Dedifferentiated amniotic fluid mesenchymal stem cell (primary cell): ENCODE results near the gene STUM.
"Not testable (repeated sequence)": the region's sequence is repeated elsewhere in the genome, so short reads cannot be mapped to it uniquely, and the experiment has no call there.

Experiments
- DNase-seq: peaks from one replicate; pipeline ENCODE4 v3.0.0-alpha.2; 2016; ENCODE audit errors: extremely low spot score

The STUM gene

DNA sequence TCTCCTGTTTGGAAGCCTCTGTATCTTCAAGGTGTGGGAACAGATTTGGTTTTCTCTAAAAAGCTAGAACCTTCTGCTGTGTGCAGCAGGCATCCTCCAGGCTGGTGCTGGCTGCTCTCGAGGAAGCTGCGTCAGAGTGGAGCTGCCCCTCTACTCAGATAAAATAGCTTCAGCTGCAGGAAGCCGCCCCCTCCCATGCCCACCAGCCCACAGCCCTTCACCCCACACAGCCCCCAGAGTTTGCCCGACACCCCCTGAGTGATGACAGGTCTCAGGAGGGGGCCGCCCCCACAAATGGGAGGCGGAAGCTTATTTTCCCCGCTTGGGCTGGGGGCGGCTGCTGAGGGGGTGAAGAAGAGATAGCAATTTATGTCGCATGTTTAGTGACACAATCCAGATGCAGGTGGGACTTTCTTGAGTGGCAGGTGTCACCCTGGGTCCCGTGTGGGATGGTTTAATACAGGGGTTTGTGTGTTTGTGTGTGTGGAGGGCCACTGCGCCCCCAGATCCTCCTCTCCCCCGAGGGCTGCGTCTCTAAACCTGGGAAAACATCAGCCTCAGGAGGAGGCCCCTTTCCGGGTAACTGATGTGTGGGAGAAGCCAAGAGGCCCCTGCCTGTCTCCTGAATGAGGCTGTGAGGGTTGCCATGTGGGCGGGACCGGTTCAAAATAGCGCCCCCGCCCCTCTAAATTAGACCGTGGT, 55.4 kb downstream of the STUM start:
- no peak for DNase-seq

- DNase-seq, result no peak
Measured at GRCh38 chr1:226604560-226605317, 56.2 kb downstream of the STUM start.

GRCh38 chr1:226605318-226605950, 56.9 kb downstream of the STUM start:
- DNase-seq, result no peak

DNA sequence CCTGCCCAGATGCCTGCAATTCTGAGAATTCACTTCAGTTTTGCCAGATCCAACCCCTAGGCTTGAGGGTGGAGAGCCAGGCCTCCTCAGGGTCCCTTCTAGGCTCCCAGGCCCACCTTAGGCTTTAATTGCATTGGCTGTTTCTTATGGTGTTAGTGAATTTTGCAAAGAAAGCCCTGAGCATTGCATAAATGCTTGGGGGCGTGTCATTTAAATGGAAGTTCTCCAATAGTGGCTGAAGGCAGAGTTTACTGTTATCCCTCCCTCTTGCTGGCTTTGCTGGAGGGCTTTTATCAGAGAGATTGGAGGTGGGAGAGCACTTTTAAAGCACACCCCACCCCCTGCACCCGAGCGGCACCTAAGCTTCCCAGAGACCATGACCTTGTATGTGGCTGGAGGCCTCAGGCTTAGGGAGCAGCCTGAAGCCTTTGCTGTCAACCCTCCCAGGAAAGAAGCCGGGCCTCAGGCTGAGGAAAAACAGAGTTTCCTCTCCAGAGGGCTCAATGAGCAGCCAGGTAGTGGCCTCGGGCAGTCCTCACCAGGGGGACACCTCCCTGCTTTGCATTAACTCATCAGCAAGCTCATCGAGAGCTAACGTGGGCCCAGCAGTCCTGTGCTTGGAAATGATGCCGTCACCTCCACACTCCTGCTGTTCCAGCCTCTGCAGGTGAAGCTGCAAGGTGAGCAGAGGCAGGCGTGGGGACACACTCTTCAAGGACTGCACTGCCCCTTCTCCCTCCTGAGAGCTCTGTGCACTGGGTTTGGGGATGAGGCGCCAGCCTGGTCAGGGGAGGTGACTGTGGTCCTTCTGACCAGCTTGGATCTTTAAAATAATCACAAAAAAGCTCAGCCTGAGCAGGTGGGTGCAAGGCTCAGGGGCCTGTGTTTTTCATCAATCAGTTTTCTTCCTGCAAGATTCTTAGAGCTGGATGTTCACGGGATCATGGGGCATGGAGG, 58.0 kb downstream of the STUM start:
- no peak for DNase-seq

DNA sequence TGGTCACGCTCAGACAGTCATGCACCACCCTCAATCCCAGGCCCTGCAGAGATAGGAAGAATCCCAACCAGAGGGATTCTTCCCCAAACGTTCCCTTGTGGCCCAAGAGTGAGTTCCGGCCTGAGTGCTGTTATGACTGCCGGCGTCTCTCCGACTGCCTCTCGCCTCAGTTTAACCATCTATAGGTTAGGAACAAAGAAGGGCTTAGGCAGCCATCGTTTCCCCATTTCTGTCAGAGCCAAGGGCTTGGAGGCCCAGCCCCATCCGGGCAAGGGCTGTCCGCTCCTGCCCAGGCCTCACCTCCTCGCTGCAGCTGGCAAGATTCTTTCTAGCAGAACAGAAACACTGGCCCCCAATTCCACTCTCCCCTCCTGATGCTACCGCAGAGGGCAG, 58.7 kb downstream of the STUM start:
- no peak for DNase-seq

DNA sequence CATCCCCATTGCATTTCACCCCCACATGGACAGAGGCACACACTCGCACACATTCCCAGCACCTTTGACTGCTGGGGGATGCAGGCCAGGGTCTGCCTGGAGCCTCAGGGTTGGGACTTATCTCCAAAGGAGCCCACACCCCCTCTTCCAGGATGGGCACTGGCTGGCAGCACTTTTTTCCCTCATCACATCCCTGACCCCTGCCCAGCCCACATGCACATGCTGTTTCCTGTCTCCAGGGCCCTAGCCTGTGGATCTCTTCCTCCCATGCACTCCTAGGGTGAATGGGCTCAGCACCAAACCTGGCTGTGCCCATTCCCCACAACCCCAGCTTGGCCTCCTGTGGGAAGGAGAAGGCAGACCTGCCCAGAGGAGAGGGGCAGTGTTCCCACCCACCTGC, 59.3 kb downstream of the STUM start:
- DNase-seq, result no peak

GRCh38 chr1:226608699-226609505, 60.3 kb downstream of the STUM start:
- no peak for DNase-seq

DNA sequence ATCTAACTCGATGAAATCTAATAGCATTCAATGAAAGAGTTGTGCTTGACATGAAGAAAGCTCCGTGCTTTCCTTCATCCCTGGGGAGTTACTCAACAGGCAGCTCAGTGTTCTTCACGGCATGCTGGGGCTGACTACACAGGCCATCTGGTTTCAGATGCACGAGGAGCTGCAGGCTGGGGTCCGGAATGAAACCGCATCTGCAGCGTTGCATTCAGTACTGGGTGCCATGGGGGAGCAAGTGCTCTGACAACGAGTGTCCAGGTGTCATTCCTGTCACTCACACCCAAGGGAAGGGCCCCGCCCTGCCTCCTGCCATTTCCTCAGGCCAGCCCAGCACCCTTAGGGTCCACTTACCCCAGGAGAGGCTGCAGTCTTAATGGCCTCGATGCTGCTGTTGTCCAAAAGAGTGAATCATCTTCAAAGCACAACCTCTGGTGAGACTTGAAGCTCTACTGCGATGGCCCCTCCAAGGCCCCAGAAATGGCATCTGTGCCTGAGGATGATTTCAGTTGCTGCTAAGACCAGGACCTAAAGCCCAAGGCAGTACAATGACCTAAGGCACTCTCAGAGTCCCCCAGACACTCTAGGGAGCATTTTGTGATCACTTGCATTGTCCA, 61.4 kb downstream of the STUM start:
- peak; percentile 26 for DNase-seq

DNA sequence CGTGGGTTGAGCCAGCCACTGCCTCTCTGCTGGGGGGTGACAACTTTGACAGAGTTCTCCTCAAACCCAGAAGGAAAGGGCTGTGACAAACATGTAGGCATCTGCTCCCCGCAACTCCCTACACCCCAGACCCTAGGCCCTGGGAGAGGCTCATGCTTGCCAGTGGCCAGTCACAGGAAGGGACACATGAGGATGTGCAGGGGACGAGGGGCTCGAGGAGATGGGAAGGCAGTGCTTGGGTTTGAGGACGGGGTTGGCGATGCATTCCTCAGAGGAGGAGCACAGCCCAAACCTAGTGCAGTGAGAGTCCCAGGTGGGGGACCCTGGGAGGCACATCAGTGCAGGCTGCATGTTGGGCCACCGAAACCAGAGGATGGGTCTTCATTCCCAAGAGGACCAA, 62.1 kb downstream of the STUM start:
- DNase-seq, result no peak

DNA sequence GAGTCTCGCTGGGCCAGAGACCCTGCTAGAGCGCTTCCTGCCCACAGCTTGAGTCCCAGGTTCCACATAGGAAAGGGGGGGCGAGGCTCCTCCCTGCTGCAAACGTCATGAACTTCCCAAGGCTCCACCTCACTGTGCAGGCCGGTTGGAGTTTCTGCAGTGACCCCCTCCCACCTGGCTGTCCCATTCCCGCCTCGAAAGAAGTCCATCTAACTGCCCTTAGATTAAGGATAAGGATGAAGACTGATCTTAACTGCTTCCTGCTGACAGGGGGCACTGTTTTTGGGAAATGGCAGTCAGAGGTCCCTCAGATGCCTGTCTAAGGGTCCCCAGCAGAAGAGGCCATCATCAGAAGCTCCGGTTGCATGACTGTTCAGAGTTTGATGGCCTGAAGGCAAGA, 62.7 kb downstream of the STUM start:
- no peak for DNase-seq

DNA sequence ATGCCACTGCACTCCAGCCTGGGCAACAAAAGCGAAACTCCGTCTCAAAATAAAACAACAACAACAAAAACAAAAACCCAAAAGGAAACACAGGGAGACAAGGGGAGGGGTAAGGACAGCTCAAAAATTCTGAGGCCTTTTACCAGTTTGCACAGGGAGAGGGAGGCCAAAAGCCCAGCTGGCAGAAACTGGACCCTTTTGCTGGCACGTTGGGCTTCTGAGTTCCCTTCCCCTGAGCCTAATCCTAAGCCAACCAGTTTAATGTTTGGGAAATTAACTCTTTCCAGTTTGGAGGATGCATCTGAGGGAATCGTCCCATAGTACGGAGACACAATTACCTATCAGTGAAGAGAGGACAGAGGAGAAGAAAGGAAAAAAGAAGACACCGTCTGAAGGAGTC, 63.4 kb downstream of the STUM start:
- DNase-seq, result not testable (repeated sequence)

DNA sequence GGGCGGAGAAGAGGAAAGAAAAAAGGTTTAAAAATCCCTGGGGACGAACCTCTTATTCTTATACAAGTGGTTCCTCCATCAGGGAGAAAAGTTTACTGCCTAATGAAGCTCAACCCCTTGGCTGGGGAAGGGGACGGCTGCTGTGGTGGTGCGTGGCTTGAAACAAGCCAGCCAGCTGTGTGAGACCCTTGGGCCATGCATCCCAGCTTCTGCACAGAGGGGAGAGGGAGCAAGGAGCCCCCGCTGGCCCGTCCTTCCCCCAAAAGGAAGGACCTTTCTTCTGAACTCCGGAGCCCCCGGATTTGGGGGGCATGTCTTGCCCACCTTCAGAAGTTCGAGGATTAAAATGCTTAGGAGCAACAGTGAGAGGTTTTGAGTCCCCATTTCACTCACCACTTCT, 67.3 kb downstream of the STUM start:
- DNase-seq, result no peak

DNA sequence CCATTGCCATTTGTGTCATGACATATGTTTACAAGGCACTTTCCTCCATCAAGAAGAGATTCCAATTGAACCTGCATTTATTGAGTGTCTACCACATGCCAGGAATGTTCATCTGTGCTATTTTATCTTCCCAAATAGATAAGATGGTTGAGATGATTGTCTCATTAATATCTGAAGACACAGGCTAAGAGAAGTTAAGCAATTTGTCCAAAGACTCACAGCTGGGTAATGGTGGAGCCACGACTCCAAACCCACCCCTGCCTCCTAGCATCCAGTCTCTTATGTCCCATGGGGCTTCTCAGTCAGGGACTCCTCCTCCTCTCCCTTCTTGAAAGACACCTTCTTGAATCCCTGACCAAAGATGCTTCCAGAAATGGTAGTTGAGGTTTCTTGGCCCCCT, 68.1 kb downstream of the STUM start:
- no peak for DNase-seq

GRCh38 chr1:226617109-226617508, 68.5 kb downstream of the STUM start:
- no peak for DNase-seq

DNA sequence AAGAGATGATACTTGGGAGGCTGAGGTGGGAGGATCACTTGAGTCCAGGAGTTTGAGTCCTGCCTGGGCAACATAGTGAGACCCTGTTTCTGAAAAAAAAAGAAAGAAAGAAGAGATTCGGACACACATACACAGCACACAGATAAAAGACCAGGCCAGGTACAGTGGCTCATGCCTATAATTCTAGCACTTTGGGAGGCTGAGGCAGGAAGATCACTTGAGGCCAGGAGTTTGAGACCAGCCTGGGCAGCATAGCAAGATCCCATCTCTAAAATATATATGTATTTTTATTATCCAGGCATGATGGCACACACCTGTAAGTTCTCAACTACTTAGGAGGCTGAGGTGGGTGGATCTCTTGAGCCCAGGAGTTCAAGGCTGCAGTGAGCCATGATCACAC, 69.2 kb downstream of the STUM start:
- DNase-seq, result not testable (repeated sequence)

DNA sequence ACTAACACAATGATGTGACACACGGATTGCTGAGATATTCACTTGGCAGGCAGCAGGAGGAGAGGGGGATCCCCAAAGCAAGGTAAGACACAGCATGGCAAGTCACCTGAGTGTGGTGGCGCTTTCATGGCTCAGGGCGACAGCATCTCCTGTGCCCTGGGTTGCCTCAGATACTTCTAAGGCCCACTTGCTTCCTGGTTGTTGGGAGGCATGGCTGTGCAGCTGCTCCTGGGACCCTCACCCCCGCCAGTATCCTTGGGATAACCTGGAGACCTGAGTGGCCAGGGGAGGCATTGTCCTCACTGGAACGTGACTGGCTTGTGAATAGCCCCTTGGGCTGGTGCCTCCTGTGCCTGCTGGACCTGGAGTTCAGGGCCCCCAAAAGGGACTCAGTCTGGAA, 69.8 kb downstream of the STUM start:
- DNase-seq, result no peak

DNA sequence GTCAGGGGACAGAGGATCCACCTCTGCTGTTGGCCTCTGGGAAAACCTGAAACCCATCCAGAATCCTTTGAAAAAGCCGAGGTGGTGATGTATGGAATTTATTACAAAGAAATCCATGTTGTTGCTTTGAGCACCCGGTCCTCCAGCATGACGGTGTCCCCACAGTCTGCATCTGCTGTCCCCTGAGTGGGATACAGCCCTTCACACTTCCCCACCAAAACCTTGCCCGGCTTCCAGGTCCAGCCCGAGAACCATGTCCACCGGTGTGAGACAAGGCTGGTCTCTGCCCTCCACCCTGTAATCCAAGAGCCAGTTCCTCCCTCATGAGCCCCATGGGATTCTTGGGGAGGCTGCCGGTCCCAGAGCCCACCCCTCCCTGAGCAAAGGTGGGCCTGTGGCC, 70.5 kb downstream of the STUM start:
- DNase-seq, result no peak

- DNase-seq, result no peak
Measured at GRCh38 chr1:226622012-226622411, 73.4 kb downstream of the STUM start.

- peak; percentile 47 for DNase-seq
Measured at GRCh38 chr1:226624526-226624925, 76.0 kb downstream of the STUM start.

DNA sequence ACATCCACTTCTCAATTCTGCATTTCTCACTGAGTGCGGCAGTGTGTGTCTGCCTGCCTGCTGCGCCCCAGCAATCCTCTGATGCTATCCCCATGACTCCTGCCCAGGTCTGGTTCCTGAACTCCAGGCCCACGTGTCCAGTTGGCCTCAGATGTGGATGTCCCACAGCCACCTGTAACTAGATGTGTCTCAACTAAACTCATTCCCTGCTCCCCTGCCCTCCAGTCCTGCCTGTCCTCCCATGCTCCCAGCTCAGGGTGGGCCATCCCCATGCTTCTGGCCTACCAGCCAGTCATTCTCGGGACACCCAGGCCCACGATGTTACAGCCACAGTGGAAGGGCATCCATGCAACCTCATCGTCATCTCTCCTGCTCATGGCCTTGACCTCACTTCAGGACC, 76.8 kb downstream of the STUM start:
- DNase-seq, result no peak
